ENCODE results near the gene HS1BP3. TPM values are rescaled to one million over a fixed set of nuclear protein-coding genes. Genes with fewer than 3 reads are reported as not detected.

HS1BP3 gene
- total and polyA plus RNA-seq, 2 of the 4 experiments (the other 2 are of a cell fraction) = 9.0 to 14.8 TPM

DNA sequence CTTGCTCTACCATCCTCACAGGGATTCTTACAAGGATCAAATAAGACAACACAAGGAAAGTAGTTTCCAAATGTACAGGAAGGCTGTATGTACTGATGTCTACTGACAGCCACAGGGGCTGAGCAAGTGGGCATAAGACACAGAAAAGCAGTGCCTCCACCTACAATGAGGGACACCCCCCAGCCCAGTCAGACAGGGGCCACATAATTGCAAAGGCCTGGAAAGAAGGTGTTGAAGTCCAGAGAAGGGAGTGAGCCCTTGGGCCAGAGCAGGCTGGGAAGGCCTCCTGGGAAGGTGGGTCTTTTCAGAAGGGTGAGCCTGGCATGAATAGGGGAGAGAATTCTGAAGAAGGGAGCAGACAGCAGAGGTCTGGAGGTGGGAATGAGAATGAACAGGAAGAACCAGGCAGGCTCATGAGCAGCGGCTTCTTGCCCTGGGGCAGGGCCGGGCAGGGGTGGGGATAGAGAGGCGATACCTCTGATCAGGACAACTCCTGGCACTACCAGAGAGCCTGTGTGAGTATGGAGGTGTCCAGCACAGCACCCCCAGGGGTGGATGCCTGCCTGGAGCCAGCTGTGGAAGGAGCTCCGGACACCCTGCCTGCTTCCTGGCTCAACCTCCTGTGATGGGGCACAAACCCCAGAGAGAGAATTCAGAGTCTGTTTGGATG lies 30.1 kb downstream of the HS1BP3 start (continued):
- TF ChIP-seq CTCF (conservative IDR thresholded peaks at IDR 0.05; ENCODE audit: low read depth, low read length) = no peak
- no peak for TF ChIP-seq MXI1 (IDR thresholded peaks at IDR 0.05; ENCODE audit: borderline replicate concordance, low read depth, low read length)
- no peak for TF ChIP-seq NFE2L2 (IDR thresholded peaks at IDR 0.05; ENCODE audit: low read depth, low read length)
- TF ChIP-seq RFX5 (IDR thresholded peaks at IDR 0.05; ENCODE audit: low read depth, low read length) = no peak
- no peak for TF ChIP-seq MAZ (IDR thresholded peaks at IDR 0.05; ENCODE audit: borderline replicate concordance, low read depth, low read length)
- no peak for TF ChIP-seq RAD21 (IDR thresholded peaks at IDR 0.05; ENCODE audit: low read length)
- TF ChIP-seq SMC3 (IDR thresholded peaks at IDR 0.05; ENCODE audit: low read depth, low read length) = no peak
